Kidney epithelial cell (primary cell): ENCODE results near the gene PRDM10. TPM values are rescaled to one million over a fixed set of nuclear protein-coding genes. Genes with fewer than 3 reads are reported as not detected.

Experiments used
- DNase-seq: peaks from one replicate; pipeline ENCODE4 v3.0.0-alpha.2; 2010; ENCODE audit warnings: low read depth
- H3K27me3 ChIP-seq: 2 replicates; pipeline ENCODE4 v1.6.0; 2011; ENCODE audit warnings: low read length; ENCODE audit not compliant: control insufficient read depth, insufficient read depth
- H3K36me3 ChIP-seq: 2 replicates; pipeline ENCODE4 v1.5.1; 2011; ENCODE audit warnings: low read length; ENCODE audit not compliant: control insufficient read depth, insufficient read depth
- H3K4me3 ChIP-seq: 2 replicates; pipeline ENCODE4 v1.5.1; 2011; ENCODE audit warnings: low read depth, mild to moderate bottlenecking, control low read depth, low read length
- CTCF ChIP-seq: IDR thresholded peaks from 2 replicates; pipeline ENCODE4 v1.5.1; 2011; ENCODE audit warnings: mild to moderate bottlenecking, moderate library complexity, low read length, control low read depth, inconsistent platforms; ENCODE audit not compliant: insufficient read depth, poor library complexity, severe bottlenecking
- total RNA-seq: library from RNA; depleted of rRNA; stranded (reverse); fragments of >200 nt; gene quantifications from 2 replicates; pipeline ENCODE4 v1.2.3, GENCODE V29; 2015

Gene PRDM10
- total RNA-seq, 1 donor from 2014 or later = 7.1 TPM

GRCh38 chr11:129976328-129976727, 26.3 kb downstream of the PRDM10 start:
- Histone ChIP-seq H3K36me3 (no peaks in the 10 kb centered on the region), H3K27me3 (no peaks in the 10 kb centered on the region), H3K4me3 (no peak overlapping the region)
- no peak for DNase-seq
- TF ChIP-seq CTCF = no peak

GRCh38 chr11:129975543-129975942, 27.1 kb downstream of the PRDM10 start:
- H3K4me3 ChIP-seq = no peak overlapping the region
- H3K27me3 ChIP-seq = no peaks in the 10 kb centered on the region
- no peaks in the 10 kb centered on the region for H3K36me3 ChIP-seq
- TF ChIP-seq CTCF = no peak
- DNase-seq = no peak

- TF ChIP-seq CTCF = no peak
- H3K36me3 ChIP-seq = no peaks in the 10 kb centered on the region
- DNase-seq = no peak
- no peaks in the 10 kb centered on the region for H3K27me3 ChIP-seq
- no peak overlapping the region for H3K4me3 ChIP-seq
Observed at GRCh38 chr11:129974672-129975071, 28.0 kb downstream of the PRDM10 start.

GRCh38 chr11:129974237-129974636, 28.4 kb downstream of the PRDM10 start:
- no peaks in the 10 kb centered on the region for H3K27me3 ChIP-seq
- no peak for DNase-seq
- TF ChIP-seq CTCF = no peak
- H3K4me3 ChIP-seq = no peak overlapping the region
- no peaks in the 10 kb centered on the region for H3K36me3 ChIP-seq

GRCh38 chr11:129973809-129974208, 28.8 kb downstream of the PRDM10 start:
- Histone ChIP-seq H3K4me3 (no peak overlapping the region), H3K27me3 (no peaks in the 10 kb centered on the region), H3K36me3 (no peaks in the 10 kb centered on the region)
- no peak for TF ChIP-seq CTCF
- DNase-seq = no peak

- DNase-seq = no peak
- Histone ChIP-seq H3K36me3 (no peaks in the 10 kb centered on the region), H3K27me3 (no peaks in the 10 kb centered on the region), H3K4me3 (no peak overlapping the region)
- TF ChIP-seq CTCF = no peak
Observed at GRCh38 chr11:129973068-129973467, 29.6 kb downstream of the PRDM10 start.
